Epithelial cell of esophagus (primary cell): ENCODE measurements around the gene CDH16.
"Not testable (repeated sequence)": the region's sequence is repeated elsewhere in the genome, so short reads cannot be mapped to it uniquely, and the experiment has no call there.

Experiments used
- DNase-seq: peaks from one replicate; pipeline ENCODE4 v3.0.0; 2010; ENCODE audit warnings: low read depth
- H3K4me3 ChIP-seq: 2 replicates; pipeline ENCODE4 v1.5.1; 2011; ENCODE audit warnings: mild to moderate bottlenecking, low read length, control low read depth
- CTCF ChIP-seq: IDR thresholded peaks from 2 replicates; pipeline ENCODE4 v1.5.1; 2011; ENCODE audit warnings: low read depth, mild to moderate bottlenecking, low read length, control low read depth, inconsistent platforms; ENCODE audit not compliant: insufficient read depth; ENCODE audit errors: missing control alignments

The CDH16 gene

GRCh38 chr16:66958857-66959703, 40.4 kb upstream of the CDH16 start:
- DNase-seq = no peak

GRCh38 chr16:66956154-66956457, 37.4 kb upstream of the CDH16 start:
- not testable (repeated sequence) for DNase-seq, H3K4me3 ChIP-seq

More at GRCh38 chr16:66958857-66959703, 40.4 kb upstream of the CDH16 start:
- H3K4me3 ChIP-seq = no peak overlapping the region
- no peak for TF ChIP-seq CTCF

GRCh38 chr16:66955363-66956153, 36.9 kb upstream of the CDH16 start:
- not testable (repeated sequence) for H3K4me3 ChIP-seq, DNase-seq

GRCh38 chr16:66954097-66954659, 35.5 kb upstream of the CDH16 start:
- no peak overlapping the region for H3K4me3 ChIP-seq
- peak; percentile 82 for DNase-seq
- peak; percentile 88 for TF ChIP-seq CTCF

GRCh38 chr16:66953462-66954096, 34.9 kb upstream of the CDH16 start:
- TF ChIP-seq CTCF = no peak
- peak; percentile 88 for DNase-seq
- H3K4me3 ChIP-seq = no peak overlapping the region

- H3K4me3 ChIP-seq = no peak overlapping the region
- no peak for TF ChIP-seq CTCF
- no peak for DNase-seq
Measured at GRCh38 chr16:66952430-66953110, 33.9 kb upstream of the CDH16 start.

- no peak for TF ChIP-seq CTCF
- DNase-seq = no peak
- no peak overlapping the region for H3K4me3 ChIP-seq
Measured at GRCh38 chr16:66950971-66951790, 32.5 kb upstream of the CDH16 start.
